ENCODE results near the gene IQSEC3. TPM values are rescaled to one million over a fixed set of nuclear protein-coding genes. Genes with fewer than 3 reads are reported as not detected.
A peak's percentile ranks its signal among the peaks of the same experiment; 100 is the strongest.

The IQSEC3 gene
- total and polyA plus RNA-seq, 8 donors, result 0.16 to 10.1 (median 1.2) TPM

DNA sequence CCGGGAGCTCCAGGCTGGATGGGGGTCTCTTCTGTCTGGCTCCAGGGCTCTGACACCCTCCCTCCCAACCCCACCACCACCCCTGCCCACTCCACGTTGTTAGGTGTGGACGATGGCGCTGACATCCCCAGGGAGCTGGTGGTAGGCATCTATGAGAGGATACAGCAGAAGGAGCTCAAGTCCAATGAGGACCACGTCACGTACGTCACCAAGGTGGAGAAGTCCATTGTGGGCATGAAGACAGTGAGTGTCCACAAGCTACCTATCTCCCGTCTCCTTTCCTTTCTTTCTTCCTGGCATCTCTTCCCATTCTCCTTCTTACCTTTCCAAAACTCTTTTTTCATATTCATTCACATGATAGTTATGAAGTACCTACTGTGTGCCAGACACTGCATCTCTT, 95.3 kb downstream of the IQSEC3 start:
- ATAC-seq (no peak), DNase-seq (peak in 1 of 6 donors; percentile 24), FAIRE-seq (no peak)
- TF ChIP-seq CTCF (IDR thresholded peaks at IDR 0.05), result no peak
- no peak overlapping the region for H3K4me3 ChIP-seq
- no peaks in the 10 kb centered on the region for H3K4me1 ChIP-seq
- H3K9me3 ChIP-seq, result no peaks in the 10 kb centered on the region
- intact Hi-C loops (cut with DNase I), result no loop called here
- H3K36me3 ChIP-seq, result no peaks in the 10 kb centered on the region
- WGBS, 2 donors, result 72 to 78% methylated on average over 8 of the region's 8 CpGs
- no peak overlapping the region for H3K27ac ChIP-seq
- peaks cover 0 to 4% (median 0%) of the 10 kb centered on the region in 4 donors for H3K27me3 ChIP-seq

DNA sequence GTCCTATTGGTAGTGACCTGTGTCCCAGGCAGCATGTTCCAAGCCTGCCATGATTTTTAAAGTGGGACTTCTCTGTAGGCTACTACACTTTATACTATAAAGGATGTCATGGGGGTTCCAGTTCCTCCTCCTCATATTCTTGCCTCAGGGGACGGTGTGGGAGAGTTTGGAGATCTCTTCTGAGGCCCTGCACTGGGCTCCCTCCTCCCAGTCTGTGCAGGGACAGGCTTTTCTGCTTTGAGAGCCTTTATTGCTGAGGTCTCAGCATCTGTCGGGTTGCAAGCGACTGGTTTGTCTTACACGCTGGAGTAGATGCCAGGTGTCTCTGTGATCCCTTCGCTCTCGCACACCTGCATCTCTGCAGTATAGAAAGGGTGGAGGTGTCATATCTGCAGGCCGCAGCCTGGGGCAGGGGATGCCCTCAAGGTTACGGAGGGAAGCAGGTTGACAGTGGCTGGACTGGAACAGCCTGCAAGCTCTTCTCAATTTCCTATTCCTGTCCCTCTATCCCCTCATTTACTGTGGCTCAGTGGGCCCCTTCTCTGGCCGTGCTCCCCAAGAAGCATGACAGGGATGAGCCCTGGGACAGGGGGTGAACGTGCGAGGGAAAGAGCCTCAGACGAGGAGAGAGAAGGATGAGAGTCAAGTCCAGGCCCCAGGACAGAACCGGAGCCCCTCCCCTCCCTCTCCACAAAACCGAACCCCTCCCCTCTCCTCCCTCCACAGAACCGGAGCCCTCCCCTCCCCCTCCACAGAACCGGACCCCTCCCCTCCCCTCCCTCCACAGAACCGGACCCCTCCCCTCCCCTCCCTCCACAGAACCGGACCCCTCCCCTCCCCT, 96.1 kb downstream of the IQSEC3 start:
- 46 to 53% methylated on average over 18 of the region's 18 CpGs for WGBS, 2 donors
- Histone ChIP-seq H3K4me1 (no peaks in the 10 kb centered on the region), H3K36me3 (no peaks in the 10 kb centered on the region), H3K27me3 (peaks cover 0 to 4% (median 0%) of the 10 kb centered on the region in 4 donors), H3K27ac (no peak overlapping the region), H3K4me3 (no peak overlapping the region), H3K9me3 (no peaks in the 10 kb centered on the region)
- intact Hi-C loops (cut with DNase I), result no loop called here
- DNase-seq (peak in 1 of 6 donors; percentile 25), FAIRE-seq (no peak), ATAC-seq (no peak)
- no peak for TF ChIP-seq CTCF (IDR thresholded peaks at IDR 0.05)

GRCh38 chr12:163406-163986, 96.9 kb downstream of the IQSEC3 start:
- H3K36me3 ChIP-seq, result no peaks in the 10 kb centered on the region
- H3K27me3 ChIP-seq, result peaks cover 0 to 4% (median 0%) of the 10 kb centered on the region in 4 donors
- DNase-seq (peak in 1 of 6 donors; percentile 47), FAIRE-seq (no peak), ATAC-seq (no peak)
- H3K4me1 ChIP-seq, result no peaks in the 10 kb centered on the region
- H3K4me3 ChIP-seq, result no peak overlapping the region
- TF ChIP-seq CTCF (IDR thresholded peaks at IDR 0.05), result no peak
- H3K9me3 ChIP-seq, result no peaks in the 10 kb centered on the region
- WGBS, 2 donors, result 79 to 84% methylated on average over 26 of the region's 26 CpGs
- H3K27ac ChIP-seq, result no peak overlapping the region
- intact Hi-C loops (cut with DNase I), result no loop called here

GRCh38 chr12:164207-164606, 97.6 kb downstream of the IQSEC3 start:
- FAIRE-seq, result no peak
- Histone ChIP-seq H3K36me3 (no peaks in the 10 kb centered on the region), H3K4me1 (no peaks in the 10 kb centered on the region), H3K27me3 (peaks cover 0 to 4% (median 0%) of the 10 kb centered on the region in 4 donors), H3K27ac (no peak overlapping the region), H3K4me3 (no peak overlapping the region), H3K9me3 (no peaks in the 10 kb centered on the region)
- ATAC-seq, result peak in 1 of 4 donors; percentile 32
- 47 to 52% methylated on average over 7 of the region's 7 CpGs for WGBS, 2 donors
- TF ChIP-seq CTCF (IDR thresholded peaks at IDR 0.05), result no peak
- no peak for DNase-seq
- intact Hi-C loops (cut with DNase I), result no loop called here
